Fibroblast of lung (primary cell): ENCODE data around the gene KDM2B.

Experiments
- EZH2 ChIP-seq: IDR thresholded peaks from 2 replicates; pipeline ENCODE4 v1.5.1; 2012; ENCODE audit warnings: low read length, control low read depth, mild to moderate bottlenecking; ENCODE audit errors: missing control alignments
- TF ChIP-seq, protein P1 (sequence below), 2 donors: IDR thresholded peaks in 1 of 2; conservative IDR thresholded peaks in 1 of 2; 1 replicate in 1 of 2; 2 replicates in 1 of 2; pipeline ENCODE4 v1.5.1; 2011 to 2012; ENCODE audit warnings: low read length in 2 of 2, control low read depth in 1 of 2, inconsistent platforms in 1 of 2, low read depth in 1 of 2, mild to moderate bottlenecking in 1 of 2

DNA sequence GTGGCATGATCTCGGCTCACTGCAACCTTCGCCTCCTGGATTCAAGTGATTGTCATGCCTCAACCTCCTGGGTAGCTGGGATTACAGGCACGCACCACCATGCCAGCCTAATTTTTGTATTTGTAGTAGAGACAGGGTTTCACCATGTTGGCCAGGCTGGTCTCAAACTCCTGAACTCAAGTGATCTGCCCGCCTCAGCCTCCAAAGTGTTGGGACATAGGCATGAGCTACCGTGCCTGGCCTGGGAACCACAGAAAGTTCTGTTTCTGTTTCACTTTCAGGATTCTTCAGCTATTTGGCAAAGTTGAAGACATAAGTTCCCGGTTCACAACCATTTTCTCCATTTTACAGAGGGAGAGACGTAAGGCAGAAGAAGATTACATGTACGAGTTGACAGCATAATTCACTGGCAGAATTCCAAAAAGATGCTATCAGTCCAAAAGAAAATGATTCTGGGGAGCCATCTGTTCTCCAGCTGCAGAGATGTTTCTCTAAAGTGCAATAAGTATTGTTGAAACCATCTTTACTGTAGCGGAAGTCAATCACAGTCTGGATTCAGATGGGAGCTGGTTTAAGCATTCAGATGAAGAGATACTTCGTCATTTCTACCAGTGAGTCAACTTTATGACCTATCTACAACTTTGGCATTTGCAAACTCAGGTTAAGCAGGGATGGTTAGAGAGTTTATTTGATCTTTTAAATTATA is 189.1 kb downstream of the KDM2B start:
- TF ChIP-seq, protein P1, sequence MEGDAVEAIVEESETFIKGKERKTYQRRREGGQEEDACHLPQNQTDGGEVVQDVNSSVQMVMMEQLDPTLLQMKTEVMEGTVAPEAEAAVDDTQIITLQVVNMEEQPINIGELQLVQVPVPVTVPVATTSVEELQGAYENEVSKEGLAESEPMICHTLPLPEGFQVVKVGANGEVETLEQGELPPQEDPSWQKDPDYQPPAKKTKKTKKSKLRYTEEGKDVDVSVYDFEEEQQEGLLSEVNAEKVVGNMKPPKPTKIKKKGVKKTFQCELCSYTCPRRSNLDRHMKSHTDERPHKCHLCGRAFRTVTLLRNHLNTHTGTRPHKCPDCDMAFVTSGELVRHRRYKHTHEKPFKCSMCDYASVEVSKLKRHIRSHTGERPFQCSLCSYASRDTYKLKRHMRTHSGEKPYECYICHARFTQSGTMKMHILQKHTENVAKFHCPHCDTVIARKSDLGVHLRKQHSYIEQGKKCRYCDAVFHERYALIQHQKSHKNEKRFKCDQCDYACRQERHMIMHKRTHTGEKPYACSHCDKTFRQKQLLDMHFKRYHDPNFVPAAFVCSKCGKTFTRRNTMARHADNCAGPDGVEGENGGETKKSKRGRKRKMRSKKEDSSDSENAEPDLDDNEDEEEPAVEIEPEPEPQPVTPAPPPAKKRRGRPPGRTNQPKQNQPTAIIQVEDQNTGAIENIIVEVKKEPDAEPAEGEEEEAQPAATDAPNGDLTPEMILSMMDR (conservative IDR thresholded peaks at IDR 0.05 in 1 of 2, IDR thresholded peaks at IDR 0.05 in 1 of 2; ENCODE audit: low read depth in 1 of 2, low read length in 2 of 2) = no peak
- no peak for TF ChIP-seq EZH2
